Activated gamma-delta T cell (primary cell): ENCODE measurements around the gene ARHGAP33.
A peak's percentile ranks its signal among the peaks of the same experiment; 100 is the strongest.

ENCODE experiments used
- DNase-seq: peaks from one replicate; lab custom pipeline; 2025; lab: John Stamatoyannopoulos, UW

Gene ARHGAP33

DNA sequence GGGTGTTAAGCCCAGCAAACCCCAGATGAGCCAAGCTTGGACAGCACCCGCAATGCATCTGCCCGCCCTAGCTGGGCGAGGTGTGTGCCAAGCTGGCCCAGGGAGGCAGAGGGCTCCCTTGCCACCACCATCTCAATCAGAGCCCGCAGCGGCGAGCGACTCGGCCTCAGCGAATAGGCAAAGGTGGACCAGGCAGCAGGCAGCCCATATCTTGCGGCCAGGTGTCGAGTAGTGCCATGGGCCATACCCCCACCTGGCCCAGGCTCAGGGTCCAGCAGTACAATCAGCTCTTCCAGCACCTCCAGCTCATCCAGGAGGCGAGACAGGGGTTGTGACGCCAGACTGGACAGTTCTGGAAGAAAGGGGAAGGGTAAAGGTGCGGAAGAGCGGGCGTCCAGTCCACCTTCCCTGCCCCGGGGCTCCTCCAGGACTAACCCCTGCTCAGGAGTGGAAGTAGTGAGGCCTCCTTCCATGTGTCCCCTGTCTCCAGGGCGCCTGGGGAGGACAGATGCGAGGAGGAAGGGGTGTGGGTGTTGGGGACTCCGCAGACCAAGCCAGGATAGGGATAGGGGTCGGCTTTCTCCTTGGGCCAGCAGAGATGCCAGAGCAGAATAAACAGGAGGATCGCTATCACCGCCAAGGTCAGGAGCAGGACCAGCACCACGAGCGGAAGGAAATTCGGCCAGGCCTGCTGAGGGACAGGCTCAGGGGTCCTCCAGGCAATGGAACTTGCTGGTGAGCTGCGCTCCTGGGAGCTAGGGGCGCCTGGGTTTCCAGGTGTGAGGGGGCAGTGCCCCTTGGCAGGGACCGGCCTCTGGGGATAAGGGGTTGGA is 35.9 kb upstream of the ARHGAP33 start:
- no peak for DNase-seq

DNA sequence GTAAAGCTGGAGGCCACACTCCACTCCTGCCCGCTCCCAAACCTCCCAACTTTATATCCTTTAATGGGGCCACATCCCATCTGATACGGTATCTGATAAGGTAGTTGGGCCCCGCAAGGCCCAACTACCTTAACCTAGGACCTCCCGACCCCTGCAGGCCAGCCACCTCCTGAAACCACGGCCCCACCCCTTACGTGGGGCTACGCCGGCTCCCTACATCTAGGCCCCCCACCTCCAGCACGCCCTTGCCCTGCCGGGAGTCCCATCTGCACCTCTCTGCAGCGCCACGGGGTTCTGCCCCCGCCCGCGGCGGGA is 35.3 kb upstream of the ARHGAP33 start:
- no peak for DNase-seq

DNA sequence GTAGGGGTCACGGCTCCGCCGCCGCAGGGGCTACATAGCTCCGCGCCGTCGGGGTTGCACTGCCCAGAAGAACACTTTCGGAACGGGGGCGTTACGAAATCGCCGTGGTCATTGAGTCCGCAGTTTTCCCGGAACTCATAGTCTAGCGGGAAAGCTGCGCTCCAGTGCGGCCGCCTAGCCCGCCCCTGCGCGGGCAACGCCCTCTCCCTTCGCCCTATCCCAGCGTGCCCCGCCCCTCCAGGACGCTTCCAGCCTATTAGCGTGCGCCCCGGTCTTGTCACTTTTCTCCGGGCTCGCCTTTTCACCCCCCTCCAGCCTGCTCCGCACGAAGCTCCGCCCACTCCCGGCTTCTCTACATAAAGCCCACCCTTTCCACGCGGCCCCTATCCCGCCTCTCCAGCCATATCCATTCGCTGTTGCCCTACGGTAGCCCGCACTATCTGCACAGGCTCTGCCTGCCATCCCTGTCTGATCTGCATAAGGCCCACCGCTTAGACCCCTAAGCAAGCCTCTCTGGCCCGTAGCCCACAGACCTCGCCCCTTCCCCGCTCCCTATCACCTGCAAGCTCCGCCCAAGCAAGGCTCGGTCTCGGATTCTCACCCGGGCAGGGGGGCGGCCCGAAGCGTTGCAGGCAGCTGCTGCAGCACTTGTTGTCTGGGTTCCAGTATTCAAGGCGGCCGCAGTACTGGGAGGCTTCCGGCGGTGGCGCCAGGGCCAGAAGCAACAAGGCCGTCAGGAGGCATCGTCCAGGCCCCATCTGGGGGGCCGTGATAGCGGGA is 34.8 kb upstream of the ARHGAP33 start:
- peak; percentile 82 for DNase-seq

DNA sequence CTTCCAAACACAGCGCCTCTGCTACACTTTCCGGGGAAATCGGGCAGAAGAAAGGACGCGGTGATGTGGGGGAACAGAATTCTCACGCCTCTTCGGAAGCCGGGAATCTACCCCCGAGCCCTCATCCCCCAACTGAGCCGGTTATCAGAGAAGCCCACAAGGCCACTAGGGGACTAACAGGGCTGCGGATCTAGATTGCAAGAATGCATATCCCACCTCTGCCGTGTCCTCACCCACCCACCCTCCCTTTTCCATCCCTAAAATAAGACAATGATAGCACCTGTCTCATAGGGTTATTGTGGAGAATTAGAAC is 34.2 kb upstream of the ARHGAP33 start:
- no peak for DNase-seq

DNA sequence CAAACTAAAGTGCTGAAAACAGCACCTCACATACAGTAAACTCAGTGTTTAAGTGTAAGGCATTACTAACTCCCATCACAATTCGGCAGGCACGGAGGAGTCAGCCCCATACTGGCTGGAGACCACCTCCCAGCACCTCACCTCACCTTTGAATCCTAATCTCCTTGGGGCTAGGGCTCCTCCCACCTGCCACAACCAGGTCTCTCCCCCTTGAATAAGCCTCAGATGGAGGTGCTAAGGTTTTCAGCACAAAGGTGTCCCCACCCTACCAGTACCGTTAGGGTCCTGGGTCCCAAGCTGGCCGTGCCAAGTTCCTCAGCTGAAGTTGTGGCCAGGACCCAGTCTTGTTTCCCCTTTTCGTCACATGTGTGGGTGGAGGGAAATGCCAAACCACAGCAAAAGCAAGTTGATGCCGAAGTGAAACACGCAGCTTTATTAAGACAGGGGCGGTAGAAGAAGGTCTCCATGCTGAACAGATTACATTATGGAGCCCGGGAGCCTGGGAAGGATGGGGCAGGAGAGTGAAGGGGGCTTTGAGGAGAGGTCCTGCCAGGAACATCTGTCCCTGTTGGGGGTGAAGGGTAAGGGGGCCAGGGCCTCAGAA is 33.1 kb upstream of the ARHGAP33 start, which contains the start of gene IGFLR1:
Gene IGFLR1 (minus strand): TSS at position 332 of the 604 bp plus-strand sequence. CDS start 1,272 bp downstream, outside the sequence.
- no peak for DNase-seq

DNA sequence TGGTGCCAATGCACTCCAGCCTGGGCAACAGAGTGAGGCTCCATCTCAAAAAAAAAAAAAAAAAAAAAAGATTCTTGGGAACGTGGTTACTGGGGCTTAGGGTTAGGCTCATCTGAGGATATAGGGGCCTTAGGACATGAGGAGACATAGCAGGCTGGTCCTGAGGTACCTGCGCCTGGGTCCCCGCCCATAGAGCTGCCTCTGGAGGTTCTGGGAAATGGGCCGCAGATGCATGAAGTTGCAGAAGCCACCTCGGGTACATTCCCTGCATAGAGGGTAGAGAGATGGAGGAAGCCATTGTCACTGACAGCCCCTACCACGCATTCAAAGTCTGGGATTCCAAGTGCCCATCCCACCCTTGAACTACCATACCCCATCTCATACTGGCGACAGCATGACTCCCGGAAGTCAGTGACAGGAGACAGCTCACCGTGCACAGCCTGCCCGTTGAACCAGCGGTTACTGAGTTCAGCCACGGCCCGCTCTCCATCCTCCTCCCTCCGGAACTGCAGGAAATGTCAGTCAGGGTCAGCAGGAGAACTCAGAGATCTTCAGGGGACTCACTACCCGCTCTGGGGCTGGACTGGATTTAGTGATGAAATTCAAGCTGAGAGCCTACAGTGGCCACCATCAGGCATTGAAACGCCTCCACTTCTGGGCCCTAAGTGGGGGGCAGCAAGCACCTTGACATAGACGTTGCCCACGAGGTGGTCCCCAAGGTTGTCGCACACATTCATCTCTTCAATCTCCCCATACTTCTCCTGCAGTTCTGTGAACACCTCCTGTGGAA is 31.5 kb upstream of the ARHGAP33 start:
- no peak for DNase-seq

DNA sequence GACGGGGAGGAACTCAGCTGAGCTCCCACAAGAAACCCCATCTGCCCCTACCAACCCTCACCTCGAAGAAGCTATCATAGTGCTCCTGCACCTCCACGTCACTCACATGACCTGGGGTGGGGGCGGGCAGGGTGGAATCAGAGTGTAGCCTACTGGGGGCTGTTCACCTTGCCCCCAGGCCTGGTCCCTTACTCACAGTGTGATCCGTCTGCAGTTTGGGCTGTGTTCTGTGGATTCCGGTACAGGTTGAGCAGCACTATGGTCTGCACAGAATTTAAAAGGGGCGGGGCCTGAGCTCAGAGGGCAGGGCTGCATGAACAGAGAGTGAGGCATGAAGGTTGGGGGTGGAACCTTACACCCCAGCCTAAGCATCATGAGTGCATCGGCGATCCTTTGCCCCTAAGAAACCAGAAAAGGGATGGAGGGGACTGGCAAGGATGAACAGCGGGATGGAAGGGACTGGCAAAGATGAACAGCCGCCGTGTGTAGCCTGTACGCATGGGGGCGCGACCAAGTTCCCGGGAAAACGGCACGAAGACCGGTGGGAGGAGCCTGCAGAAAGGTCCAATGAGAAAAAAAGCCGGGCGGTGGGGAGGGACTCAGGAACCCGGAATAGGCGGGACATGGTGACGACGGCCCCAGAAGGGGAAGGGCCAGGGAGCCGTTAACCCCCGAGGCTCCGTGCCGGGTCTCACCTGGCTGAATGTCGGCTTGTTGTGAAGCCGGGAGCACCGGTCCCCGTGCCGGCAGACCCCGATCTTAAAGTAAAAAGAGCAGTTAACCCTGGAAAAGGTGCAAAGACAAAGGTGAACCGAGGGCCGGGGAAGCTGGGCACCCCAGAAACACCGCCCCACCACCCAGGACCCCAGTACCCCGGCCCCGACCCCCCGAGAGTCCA is 30.7 kb upstream of the ARHGAP33 start:
- peak; percentile 63 for DNase-seq

DNA sequence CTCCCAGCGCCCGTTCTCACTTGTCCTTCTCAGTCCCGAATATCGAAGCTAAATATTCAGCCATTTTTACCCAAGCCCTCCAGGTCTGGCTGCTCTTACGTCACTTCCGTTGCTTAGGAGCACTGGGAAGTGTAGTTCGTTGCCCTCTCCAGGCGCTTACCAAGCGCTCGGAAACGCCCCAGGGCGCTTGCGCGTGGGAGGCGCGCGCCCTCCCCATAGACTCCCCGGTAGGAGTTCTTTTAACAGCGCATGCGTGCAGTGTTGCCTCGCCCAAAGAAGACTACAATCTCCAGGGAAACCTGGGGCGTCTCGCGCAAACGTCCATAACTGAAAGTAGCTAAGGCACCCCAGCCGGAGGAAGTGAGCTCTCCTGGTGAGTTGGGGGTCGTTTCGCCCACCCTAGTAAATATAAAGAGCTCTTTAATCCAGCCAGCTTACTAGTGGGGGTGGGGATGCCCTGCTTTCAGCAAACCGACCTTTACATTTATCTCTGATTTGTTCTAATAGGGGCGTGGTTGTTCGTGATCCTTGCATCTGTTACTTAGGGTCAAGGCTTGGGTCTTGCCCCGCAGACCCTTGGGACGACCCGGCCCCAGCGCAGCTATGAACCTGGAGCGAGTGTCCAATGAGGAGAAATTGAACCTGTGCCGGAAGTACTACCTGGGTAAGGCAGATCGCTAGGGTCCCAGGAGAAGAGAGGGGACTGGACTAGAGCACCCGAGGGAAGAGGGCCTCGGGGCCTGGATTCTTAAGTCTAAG is 29.9 kb upstream of the ARHGAP33 start, which contains the start of the genes PSENEN and U2AF1L4:
Gene PSENEN (plus strand): TSS at position 324 of the 759 bp plus-strand sequence. CDS start 280 bp downstream, at position 604.
Gene U2AF1L4 (minus strand): TSS at position 91 of the 759 bp plus-strand sequence. CDS start 27 bp downstream, at position 64.
- peak; percentile 94 for DNase-seq

DNA sequence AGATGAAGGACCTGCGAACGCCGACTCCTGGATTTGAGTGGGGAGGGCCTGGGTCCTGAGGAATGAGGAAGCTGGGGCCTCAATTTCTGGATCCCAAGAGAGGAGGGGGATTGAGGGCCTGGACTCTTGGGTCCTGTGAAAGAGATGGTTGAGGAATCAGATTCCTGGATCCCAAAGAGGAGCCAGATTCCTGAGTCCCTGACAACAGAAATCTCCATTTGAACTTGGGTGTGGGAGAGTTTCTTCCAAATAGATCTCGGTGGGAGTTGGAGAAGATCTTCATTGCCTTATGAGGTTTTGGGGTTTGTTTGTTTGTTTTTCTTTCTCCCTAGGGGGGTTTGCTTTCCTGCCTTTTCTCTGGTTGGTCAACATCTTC is 29.3 kb upstream of the ARHGAP33 start:
- DNase-seq = no peak

DNA sequence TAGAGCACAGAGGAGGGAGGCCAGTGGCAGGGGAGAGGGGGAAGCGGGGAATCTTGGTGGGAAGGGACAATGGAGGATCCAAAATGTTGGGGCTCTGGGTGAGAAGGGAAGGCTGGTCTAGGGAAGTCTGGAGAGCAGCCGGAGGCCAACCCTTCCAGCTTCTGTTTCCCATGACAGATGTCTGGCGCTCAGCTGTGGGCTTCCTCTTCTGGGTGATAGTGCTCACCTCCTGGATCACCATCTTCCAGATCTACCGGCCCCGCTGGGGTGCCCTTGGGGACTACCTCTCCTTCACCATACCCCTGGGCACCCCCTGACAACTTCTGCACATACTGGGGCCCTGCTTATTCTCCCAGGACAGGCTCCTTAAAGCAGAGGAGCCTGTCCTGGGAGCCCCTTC is 28.8 kb upstream of the ARHGAP33 start:
- no peak for DNase-seq

DNA sequence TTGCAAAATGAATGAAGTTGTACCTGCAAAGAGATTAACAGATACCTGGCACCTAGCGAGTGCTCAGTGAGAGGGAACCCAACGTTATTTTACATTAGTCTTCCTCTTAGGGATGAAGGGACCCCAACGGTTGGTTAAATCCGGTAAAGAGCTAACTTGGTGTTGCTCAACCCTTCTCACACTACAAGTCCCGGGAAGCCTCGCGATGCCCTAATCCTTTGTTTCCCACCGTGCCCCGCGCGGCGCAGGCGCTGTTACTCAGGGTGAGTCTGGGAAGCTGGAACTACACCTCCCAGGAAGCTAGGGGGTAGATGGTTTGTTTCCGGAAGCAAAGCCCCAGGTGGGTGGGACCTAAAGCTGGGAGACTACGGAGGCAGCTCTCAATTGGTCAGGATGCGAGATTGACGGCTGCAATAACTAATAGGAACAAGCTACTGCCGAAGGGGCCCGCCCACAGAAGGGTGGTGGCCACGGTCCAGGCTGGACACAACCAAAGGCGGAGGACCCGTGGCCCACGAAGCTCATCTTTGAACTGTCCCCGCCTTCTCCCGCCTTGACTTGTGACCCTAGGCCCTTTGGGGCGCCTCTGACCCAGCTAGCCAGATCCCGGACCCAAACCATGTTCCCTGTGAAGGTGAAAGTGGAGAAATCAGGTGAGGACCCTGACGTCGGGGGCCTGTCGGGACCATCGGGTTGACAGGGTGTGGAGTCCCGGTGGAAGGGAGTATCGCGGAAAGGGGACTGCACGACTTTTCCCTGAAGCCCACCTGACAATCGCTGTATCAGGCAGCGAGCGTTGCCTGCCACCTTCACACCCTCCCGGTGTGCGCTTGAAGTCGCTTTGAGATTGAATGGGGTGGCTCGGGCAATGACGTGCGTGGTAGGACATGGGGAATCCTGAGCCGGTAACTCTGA is 27.0 kb upstream of the ARHGAP33 start, which contains the start of gene LIN37:
Gene LIN37 (plus strand): TSS at position 471 of the 915 bp plus-strand sequence. CDS start 149 bp downstream, at position 620.
- DNase-seq = peak; percentile 99

DNA sequence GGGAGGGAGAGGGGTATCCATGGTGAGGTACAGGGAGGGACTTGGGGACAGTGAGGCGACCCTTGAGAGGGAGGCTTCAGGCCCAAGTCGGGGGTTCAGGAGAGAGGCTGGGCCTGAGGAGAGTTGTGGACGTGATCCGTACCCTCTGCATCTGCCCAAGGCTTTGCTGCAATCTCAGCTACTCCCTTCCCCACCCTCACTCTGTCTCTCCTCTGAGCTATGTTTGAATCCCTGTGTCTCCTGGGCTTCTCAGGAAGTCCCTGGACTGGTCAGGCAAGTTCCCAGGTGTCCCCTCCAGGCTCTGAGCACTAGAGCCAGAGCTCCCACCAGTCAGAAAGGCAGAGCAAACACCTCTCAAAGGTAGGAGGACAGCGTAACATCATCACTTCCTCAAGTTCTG is 25.2 kb upstream of the ARHGAP33 start:
- no peak for DNase-seq

DNA sequence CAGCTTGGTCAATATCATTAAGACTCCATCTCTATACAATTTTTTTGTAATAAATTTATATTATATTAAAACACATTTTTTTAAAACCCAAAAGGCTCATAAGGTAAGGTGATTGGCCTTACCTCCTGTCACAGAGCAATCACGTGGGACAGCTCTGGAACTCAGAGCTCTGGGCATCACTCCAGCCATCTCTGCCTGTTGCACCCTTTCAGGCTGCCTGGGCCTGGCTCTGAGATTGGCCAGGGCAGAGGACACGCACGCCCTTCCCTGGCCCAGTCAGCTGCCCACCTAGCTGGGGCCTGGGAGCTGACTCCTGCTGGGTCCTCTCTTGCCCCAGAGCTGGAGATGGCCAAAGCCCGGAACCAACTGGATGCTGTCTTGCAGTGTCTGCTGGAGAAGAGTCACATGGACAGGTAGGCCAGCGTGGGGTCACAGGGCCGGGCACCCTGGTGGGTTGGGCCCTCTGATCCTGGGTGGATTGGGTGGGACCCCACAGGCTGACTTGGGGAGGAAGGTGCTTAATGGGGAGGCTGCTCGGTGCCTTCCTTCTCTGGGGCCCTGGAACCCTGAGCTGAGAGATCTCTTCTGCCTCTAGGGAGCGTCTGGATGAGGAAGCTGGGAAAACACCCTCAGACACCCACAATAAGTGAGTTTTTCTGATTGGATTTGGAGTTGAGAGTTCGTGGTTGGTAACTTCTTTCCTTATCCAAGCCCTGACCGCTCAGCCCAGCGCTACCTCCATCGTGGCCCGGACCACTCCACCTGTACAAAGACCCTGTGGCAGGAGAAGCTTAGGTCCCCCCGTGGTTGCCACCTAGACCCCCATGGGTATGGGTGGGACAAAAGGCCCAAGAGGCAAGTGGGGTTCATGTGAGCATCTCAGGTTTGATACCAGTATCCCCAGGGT is 23.3 kb upstream of the ARHGAP33 start:
- DNase-seq = no peak

DNA sequence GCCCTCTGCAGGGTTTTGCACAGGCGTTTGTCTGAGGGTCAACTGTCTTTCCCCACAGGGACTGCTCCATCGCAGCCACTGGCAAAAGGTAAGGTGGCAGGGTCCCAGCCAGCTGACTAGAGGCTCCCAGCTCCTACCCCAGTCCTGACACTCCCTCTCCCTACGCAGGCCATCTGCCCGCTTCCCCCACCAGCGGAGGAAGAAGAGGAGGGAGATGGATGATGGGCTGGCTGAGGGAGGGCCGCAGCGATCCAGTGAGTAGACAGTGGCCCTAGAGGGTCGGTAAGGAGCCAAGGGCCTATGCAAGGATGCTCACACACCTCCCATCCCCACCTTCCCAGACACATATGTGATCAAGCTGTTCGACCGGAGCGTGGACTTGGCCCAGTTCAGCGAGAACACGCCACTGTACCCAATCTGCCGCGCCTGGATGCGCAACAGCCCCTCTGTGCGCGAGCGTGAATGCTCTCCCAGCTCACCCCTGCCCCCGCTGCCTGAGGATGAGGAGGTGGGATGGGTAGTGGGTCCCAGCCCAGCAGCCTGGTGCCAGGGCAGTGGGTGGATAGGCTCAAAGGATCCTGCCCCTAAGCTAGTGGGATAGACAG is 22.5 kb upstream of the ARHGAP33 start:
- DNase-seq = no peak

DNA sequence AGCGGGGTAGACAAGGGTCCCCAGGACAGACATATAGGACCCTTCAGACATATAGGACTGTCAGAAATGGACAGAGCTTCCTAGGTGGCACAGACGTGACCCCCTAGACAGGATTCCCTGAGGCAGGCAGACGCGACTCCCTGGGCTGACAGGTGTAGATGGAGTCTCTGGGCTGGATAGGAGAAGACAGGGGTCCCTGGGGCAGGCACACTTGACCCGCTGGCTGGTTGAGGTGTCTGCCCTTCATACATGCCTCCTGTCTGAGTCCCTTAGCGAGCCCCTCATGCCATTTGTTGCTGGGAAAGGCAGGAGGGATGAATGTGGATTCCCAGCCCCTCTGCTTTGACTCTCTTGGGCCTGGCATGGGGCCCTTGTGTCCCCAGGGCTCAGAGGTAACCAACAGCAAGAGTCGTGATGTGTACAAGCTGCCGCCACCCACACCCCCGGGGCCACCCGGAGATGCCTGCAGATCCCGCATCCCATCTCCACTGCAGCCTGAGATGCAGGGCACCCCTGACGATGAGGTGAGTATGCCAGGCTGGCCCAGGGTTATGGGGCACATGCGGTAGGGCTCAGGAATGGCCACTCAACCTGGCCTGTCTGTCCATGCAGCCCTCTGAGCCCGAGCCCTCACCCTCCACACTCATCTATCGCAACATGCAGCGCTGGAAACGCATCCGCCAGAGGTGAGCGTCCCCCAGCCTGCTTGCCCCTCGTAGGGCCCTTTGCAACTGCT is 21.6 kb upstream of the ARHGAP33 start:
- DNase-seq = no peak

DNA sequence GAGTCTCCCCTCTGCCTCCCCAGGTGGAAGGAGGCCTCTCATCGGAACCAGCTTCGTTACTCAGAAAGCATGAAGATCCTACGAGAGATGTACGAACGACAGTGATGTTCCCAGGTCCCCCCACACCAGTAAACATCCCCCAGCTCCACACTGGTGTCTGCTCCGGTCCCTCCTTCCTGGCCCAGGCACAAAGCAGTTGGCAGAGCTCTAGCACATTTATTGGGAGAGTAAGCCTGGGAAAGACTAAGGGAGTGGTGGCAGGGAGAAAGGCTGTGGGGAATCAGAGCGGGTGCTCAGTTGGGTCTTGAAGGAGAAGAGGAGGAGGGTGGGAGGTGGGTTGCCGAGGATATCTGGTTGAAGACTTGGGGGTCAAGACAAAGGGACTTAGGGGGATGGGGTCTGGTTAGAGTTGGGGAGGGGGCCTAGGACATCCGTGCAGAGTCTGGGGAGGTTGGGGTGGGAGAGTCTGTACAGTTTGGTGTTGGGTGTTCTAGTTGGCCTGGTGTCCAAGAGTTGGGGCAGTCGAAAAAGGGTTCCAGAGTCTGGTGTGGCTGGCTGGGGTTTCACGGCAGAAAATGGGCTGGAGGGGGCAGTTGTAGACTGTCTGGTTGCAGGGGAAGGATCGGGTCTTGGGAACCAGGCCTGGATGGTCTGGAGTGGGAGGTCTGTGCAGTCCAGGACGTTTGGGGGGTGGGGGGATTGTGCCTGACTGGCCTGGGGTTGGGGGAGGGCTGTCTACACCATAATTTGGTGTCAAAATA is 20.8 kb upstream of the ARHGAP33 start:
- DNase-seq = no peak
